Measurements from ENCODE around the gene SCTR.

The SCTR gene

DNA sequence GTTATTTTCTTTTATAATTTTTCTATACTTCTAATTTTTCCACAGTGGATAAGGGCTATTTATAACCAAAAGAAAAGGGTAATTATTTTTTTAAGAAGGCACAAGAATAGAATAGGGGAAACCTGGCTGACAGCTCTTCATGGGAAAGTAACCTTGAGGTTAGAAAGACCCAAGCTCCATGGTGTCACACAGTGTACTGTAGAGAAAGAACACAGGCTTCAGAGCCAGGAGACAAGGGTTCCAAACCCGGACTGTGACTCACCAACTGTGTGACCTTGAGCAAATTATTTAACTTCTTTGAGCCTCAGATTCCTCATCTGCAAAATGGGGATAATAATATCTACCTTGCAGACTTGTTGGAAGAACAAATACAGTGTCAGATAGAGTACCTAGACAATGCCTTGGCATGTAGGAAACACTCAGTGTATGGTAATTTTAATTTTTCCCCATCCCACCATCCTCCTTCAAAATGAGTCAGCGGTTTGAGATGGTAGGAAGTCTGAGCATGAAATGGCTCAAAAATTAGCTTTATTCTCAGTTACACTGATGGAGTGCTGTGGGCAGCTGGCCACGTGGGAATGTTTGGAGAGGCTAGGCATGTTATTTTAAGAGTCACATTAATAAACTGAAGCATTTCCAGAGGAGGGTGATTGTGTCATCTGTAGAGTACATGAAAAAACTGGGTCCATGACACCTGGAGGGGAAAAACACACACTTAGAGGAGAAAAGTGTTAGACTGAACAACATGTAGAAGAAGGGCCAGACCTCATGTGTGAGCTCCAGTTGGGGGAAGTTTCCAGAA lies 55.9 kb downstream of the SCTR start:
- FAIRE-seq (no peak), DNase-seq (ENCODE audit: insufficient read length) (no peak)
- TF ChIP-seq POLR2A (IDR thresholded peaks at IDR 0.05; ENCODE audit: low read depth, low read length) (no peak), POLR2AphosphoS5 (IDR thresholded peaks at IDR 0.05; ENCODE audit: low read depth, low read length) (no peak), TAF1 (IDR thresholded peaks at IDR 0.05; ENCODE audit: borderline replicate concordance, low read depth, low read length) (no peak)

DNA sequence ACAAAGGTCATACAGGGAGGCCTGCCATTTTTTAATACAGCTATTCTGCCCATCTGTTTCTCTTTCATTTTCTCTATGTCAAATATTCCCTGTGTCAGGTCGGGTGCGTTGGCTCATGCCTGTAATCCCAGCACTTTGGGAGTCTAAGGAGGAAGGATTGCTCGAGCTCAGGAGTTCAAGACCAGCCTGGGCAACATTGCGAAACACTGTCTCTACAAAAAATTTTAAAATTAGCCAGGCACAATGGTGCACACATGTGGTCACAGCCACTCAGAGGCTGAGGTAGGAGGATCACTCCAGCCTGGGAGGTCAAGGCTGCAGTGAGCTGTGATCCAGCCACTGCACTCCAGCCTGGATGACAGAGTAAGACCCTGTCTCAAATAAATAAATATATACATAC lies 57.9 kb downstream of the SCTR start:
- no peak for TF ChIP-seq TAF1 (IDR thresholded peaks at IDR 0.05; ENCODE audit: borderline replicate concordance, low read depth, low read length)
- TF ChIP-seq POLR2A (IDR thresholded peaks at IDR 0.05; ENCODE audit: low read depth, low read length) = no peak
- TF ChIP-seq POLR2AphosphoS5 (IDR thresholded peaks at IDR 0.05; ENCODE audit: low read depth, low read length) = no peak

DNA sequence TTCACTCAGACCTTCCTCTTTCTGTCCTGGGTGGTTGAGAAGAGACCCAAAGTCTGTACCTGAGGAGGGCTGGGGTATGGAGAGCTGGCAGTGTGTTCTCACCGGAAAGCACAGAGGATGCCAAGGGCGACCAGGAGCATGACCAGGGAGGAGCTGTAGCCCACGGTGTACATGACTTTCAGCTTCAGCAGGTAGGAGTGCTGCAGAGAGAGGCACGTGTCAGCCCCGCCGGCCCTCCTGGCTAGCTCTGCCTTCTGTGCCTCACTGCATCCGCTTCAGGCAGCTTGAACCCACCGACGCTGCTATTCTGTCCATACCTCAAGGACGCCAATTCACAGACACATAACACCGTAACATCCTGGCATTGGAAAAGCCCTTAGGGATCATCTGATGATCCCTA lies 58.6 kb downstream of the SCTR start:
- DNase-seq (ENCODE audit: insufficient read length) (no peak), FAIRE-seq (no peak)

More for the DNA sequence above, 57.9 kb downstream of the SCTR start:
- FAIRE-seq (no peak), DNase-seq (ENCODE audit: insufficient read length) (no peak)

DNA sequence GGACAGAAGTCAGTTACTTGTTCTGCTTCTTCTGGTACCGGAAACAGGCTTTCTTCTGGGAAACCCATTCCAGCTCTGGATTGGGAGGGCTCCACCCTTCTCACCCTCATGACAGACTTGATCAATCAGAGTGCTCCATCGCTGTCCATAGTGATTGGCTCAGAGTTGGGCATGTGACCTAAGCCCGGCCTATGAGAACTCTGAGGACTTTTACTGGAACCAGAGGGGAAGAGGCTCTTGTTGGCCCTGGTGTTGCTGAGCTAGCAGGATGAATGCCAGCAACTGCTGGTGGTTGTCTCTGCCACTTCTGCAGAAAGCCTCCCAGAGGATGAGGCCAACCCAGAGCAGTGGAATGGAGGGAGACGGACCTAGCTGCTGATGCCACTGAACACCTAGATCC lies 59.3 kb downstream of the SCTR start:
- TF ChIP-seq POLR2AphosphoS5 (IDR thresholded peaks at IDR 0.05; ENCODE audit: low read depth, low read length) = no peak
- no peak for TF ChIP-seq TAF1 (IDR thresholded peaks at IDR 0.05; ENCODE audit: borderline replicate concordance, low read depth, low read length)
- no peak for TF ChIP-seq POLR2A (IDR thresholded peaks at IDR 0.05; ENCODE audit: low read depth, low read length)
- FAIRE-seq (no peak), DNase-seq (ENCODE audit: insufficient read length) (no peak)

More for the DNA sequence above, 58.6 kb downstream of the SCTR start:
- TF ChIP-seq TAF1 (IDR thresholded peaks at IDR 0.05; ENCODE audit: borderline replicate concordance, low read depth, low read length) = no peak
- TF ChIP-seq POLR2AphosphoS5 (IDR thresholded peaks at IDR 0.05; ENCODE audit: low read depth, low read length) = no peak
- TF ChIP-seq POLR2A (IDR thresholded peaks at IDR 0.05; ENCODE audit: low read depth, low read length) = no peak

DNA sequence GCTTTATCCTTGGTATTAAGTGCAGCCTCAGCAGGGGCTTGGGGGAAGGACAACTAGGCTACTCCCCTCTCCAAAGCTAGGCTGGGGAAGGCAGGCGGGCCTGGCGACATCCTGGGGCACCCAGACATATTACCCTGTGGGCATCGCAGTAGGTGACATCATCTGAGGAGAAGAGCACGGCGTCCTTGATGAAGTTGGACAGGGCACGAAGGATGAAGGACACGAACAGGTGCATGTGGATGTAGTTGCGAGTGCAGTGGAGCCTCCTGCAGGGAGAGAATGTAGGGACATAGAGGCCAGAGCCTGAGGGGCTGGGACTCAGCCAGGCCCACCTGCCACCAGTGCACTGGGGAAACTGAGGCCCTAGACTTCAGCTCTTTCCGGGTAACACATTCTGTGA lies 60.3 kb downstream of the SCTR start:
- TF ChIP-seq TAF1 (IDR thresholded peaks at IDR 0.05; ENCODE audit: borderline replicate concordance, low read depth, low read length) = no peak
- TF ChIP-seq POLR2AphosphoS5 (IDR thresholded peaks at IDR 0.05; ENCODE audit: low read depth, low read length) = no peak
- TF ChIP-seq POLR2A (IDR thresholded peaks at IDR 0.05; ENCODE audit: low read depth, low read length) = no peak
- DNase-seq (ENCODE audit: insufficient read length) (no peak), FAIRE-seq (no peak)

DNA sequence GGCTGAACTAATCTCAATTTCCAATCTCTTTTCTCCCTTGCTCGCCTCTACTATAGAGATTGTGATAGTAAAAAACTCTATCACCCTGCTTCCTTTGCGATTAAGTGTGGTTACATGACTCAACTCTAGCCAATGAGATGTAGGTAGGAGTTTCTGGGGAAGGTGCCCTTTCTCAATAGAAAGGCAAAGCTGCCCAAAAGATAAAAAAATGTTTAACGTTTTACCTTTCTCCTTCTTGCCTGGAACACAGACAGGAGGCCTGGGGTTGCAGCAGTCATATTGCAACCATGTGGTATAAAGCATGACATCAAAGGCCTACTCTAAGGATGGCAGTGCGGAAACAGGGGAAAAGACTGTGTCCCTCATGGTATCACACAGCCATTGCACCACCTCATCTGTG lies 61.1 kb downstream of the SCTR start:
- TF ChIP-seq POLR2A (IDR thresholded peaks at IDR 0.05; ENCODE audit: low read depth, low read length) (no peak), TAF1 (IDR thresholded peaks at IDR 0.05; ENCODE audit: borderline replicate concordance, low read depth, low read length) (no peak), POLR2AphosphoS5 (IDR thresholded peaks at IDR 0.05; ENCODE audit: low read depth, low read length) (no peak)
- FAIRE-seq (no peak), DNase-seq (ENCODE audit: insufficient read length) (no peak)

DNA sequence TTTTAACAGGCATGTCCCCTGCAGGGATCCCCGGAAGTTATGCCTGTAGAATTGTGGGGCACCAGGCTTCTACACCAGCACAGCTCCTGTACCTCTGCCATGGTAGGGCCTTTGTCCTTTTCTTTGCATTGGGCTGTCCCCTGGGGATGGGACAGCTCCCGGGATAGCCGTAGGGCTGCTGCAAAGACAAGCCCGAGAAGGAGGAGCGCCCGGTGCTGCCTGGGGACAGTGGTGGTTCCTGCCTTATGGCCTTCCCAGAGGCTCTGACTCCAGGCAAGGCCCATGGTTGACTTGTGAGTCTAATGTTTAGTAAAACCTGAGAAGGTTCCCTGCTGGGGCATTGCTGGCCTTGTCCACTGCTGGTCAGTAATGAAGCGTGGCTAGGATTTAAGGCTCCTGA lies 61.7 kb downstream of the SCTR start:
- FAIRE-seq = no peak

DNA sequence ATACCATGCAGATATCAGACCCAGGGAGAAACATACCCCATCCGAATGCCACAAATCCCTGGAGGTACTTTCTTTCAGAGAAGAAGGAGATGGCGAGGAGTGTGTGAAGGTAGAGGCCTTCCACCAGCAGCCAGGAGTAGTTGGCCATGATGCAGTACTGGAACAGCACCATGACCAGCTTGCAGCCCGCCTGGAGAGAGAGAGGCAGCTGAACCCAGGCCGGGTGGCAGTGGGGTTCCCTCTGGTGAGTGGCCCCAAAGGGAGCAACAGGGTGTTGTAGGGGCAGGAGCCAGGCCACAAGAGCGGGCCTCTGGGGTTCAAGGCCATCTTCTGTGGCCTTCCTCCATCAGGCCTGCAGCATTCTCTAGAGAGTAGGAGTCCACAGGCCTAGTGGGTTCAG lies 62.5 kb downstream of the SCTR start:
- TF ChIP-seq TAF1 (IDR thresholded peaks at IDR 0.05; ENCODE audit: borderline replicate concordance, low read depth, low read length) (no peak), POLR2AphosphoS5 (IDR thresholded peaks at IDR 0.05; ENCODE audit: low read depth, low read length) (no peak), POLR2A (IDR thresholded peaks at IDR 0.05; ENCODE audit: low read depth, low read length) (no peak)
- no peak for FAIRE-seq
- DNase-seq (ENCODE audit: insufficient read length) = no peak

More for the DNA sequence above, 61.7 kb downstream of the SCTR start:
- TF ChIP-seq TAF1 (IDR thresholded peaks at IDR 0.05; ENCODE audit: borderline replicate concordance, low read depth, low read length) (no peak), POLR2AphosphoS5 (IDR thresholded peaks at IDR 0.05; ENCODE audit: low read depth, low read length) (no peak), POLR2A (IDR thresholded peaks at IDR 0.05; ENCODE audit: low read depth, low read length) (no peak)
- DNase-seq (ENCODE audit: insufficient read length) = no peak

DNA sequence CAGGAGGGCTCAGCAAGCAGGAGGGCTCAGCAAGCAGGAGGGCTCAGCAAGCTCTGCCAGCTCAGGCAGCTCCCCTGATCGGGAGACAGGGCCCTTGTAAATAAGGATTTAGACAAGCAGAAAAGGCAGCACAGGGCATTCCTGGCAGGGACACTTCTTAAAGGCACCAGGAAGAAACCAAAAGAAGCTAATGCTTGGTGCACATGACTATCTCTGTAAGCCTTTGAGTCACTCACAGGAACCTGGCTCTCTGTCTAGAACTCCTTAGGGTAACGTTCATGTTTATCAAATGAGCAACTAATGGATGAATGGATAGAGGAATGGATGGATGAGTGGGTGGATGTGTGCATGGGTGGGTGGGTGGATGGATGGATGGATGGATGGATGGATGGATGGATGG lies 64.2 kb downstream of the SCTR start:
- no peak for DNase-seq (ENCODE audit: insufficient read length)
- FAIRE-seq = no peak
- no peak for TF ChIP-seq POLR2A (IDR thresholded peaks at IDR 0.05; ENCODE audit: low read depth, low read length)
- TF ChIP-seq TAF1 (IDR thresholded peaks at IDR 0.05; ENCODE audit: borderline replicate concordance, low read depth, low read length) = no peak
- TF ChIP-seq POLR2AphosphoS5 (IDR thresholded peaks at IDR 0.05; ENCODE audit: low read depth, low read length) = no peak

DNA sequence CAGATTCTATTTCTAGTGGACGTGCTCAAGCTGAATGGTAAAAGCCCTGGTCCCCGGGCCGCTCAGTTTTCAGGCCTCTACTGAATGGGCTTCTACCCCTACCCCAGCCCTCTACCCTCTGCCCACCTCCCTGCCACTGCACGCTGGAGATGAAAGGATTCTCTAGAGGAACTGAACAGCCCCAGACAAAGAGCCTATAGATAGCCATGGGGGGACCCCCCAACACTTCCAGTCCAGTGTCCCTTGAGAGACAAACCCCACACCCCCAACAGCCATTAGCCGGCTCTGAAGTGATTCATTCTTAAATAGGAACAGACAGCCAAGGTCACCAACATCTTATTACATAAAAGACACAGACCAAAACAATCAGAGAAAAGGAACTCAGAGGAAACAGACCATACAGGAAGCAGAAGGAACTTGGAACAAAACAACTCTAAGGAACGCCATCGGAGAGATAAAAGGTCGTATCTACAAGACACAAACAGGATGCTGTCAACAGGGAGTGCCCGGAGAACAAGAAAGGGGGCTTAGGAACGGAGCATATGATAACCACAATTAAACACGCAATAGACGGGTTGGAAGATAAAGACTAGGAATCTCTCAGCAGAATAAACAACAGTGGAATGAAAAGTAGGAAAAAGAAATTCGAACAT lies 69.1 kb downstream of the SCTR start:
- FAIRE-seq = no peak
- TF ChIP-seq POLR2A (IDR thresholded peaks at IDR 0.05; ENCODE audit: low read depth, low read length) (no peak), POLR2AphosphoS5 (IDR thresholded peaks at IDR 0.05; ENCODE audit: low read depth, low read length) (no peak), TAF1 (IDR thresholded peaks at IDR 0.05; ENCODE audit: borderline replicate concordance, low read depth, low read length) (no peak)

DNA sequence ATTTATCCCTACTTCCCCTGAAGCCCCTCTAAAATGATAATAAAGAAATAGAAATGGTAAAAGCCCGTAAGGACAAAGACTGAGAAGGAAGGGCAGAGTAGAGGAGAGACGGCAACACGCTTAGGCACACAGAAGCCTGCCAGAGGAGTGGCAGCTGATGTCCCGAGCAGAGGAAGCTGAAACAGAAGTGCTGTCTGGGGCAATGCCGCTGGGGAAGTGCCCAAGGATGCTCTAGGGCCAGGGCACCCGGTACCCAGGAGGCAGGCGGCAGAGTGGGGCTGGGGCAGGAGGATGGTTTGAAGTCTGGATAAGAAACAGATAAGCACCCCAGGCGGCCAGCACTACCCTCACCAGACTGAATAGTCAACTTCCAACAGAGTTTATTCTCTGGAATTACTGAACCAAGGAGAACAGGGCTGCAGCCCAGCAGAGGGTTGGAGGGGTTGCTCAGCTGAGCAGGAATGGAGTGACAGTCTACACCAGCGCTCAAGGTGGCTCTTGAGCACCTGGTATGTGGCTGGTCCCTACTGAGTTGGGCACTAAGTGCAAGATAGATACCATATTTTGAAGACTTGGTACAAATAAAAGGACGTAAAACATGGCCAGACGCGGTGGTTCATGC lies 70.2 kb downstream of the SCTR start:
- DNase-seq (ENCODE audit: insufficient read length) (no peak), FAIRE-seq (no peak)
- TF ChIP-seq TAF1 (IDR thresholded peaks at IDR 0.05; ENCODE audit: borderline replicate concordance, low read depth, low read length) (no peak), POLR2AphosphoS5 (IDR thresholded peaks at IDR 0.05; ENCODE audit: low read depth, low read length) (no peak)

More for the DNA sequence above, 69.1 kb downstream of the SCTR start:
- no peak for DNase-seq (ENCODE audit: insufficient read length)
